HG02840 (cell line): ENCODE measurements around the gene NHERF2.
"Not testable (repeated sequence)": the region's sequence is repeated elsewhere in the genome, so short reads cannot be mapped to it uniquely, and the experiment has no call there.

Source experiments
- ATAC-seq: cut with Tn5 transposase; IDR thresholded peaks from one replicate; pipeline ENCODE4 v1.9.1; 2021; ENCODE audit warnings: mild to moderate bottlenecking, moderate library complexity, moderate number of reproducible peaks; ENCODE audit not compliant: unreplicated experiment, low FRiP score

Gene NHERF2

GRCh38 chr16:2025251-2025650 is 1.5 kb upstream of the NHERF2 start:
- no peak for ATAC-seq

DNA sequence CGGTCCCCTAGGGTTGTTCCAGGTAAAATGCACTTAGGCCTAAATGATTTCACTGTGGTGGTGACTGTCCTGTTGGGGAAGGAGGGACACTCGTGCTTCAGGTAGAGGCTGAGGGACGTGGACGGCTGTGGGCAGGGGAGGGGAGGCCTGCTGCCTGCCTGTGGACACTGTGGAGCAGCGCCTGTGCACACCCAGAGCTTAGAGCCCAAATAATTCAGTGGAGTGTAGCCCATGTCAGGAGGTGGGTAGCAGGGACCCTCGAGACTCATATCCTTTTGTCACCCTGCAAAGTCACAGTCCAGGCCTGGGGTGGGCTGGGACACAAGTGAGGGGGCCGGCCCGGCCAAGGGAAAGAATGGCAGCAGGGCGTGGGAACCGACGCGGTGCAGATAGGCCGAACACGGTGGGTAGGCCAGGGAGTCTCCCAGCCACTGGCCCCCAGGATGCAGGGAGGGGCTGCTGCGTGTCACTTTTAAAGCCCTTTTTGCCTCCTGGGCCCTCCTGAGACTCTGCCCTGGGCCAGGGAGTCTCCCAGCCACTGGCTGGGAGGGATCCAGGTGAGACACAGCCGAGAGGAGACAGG is 733 bp upstream of the NHERF2 start:
- ATAC-seq = no peak

GRCh38 chr16:2027024-2028010 is 615 bp downstream of the NHERF2 start:
- no peak for ATAC-seq

GRCh38 chr16:2028146-2028545 is 1.4 kb downstream of the NHERF2 start:
- no peak for ATAC-seq

DNA sequence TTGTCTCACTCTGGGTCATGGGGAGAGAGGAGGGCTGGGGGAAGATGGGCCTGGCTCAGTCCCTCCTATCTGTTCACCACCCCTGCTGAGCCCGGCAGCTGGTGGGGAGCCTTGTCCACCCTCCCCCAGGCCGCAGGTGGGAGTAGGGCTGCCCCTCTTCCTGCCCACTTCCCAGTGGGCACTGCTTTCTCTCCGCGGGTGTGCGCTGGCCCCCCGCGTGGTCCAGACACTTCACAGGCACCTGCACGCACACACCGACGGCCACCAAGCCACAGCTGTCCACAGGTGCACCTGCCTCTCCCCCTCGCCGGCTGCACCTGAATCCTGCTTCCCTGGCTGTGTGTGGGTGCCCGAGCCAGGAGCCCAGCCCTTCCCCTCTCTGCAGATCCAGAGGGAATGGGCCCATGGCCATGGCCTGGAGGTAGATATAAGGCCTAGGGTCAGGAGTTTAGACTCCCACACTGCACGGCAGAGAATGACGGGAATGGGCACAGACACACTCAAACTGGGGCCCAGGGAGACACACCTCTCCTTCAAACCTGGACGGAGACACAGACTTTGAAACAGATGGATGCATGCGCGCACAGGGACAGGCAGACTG is 2.0 kb downstream of the NHERF2 start:
- ATAC-seq = no peak

DNA sequence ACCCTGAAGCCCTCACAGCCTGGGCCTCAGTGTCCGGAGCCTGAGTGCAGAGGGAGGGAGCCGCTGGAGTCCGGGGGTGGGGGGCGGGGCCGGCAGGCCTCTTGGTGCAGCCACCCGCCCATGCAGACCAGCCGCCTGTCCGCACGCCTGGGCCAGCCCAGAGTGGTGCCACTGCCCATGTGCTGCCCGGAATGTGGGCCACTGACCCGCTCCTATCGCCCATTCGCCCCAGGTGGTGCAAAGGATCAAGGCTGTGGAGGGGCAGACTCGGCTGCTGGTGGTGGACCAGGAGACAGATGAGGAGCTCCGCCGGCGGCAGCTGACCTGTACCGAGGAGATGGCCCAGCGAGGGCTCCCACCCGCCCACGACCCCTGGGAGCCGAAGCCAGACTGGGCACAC is 2.6 kb downstream of the NHERF2 start:
- no peak for ATAC-seq

- ATAC-seq = no peak
Observed at GRCh38 chr16:2030036-2030435, 3.3 kb downstream of the NHERF2 start.

DNA sequence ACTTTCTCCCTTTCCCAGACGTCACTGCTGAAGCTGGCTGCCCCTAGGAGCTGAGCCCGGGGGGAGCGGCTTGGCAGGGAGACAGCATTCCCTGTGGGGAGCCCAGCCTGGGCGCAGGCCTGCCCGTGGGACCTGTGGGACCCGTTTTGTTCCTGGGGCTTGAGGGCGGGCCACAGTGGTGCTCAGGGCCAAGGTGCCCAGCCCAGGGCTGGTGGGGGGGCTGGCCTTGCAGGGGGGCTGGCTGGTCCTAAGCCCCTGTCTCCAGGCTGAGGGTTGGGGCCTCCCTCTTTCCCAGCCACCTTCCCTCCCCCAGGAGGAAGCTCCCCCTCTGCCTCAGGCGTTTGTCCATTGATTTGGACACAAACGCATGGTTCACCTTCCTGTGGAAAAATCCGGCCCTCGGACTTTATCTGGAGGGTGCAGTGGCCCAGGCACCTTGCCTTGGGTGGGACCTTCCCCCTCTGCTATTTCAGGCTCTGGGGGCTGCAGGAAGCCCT is 4.4 kb downstream of the NHERF2 start:
- no peak for ATAC-seq

DNA sequence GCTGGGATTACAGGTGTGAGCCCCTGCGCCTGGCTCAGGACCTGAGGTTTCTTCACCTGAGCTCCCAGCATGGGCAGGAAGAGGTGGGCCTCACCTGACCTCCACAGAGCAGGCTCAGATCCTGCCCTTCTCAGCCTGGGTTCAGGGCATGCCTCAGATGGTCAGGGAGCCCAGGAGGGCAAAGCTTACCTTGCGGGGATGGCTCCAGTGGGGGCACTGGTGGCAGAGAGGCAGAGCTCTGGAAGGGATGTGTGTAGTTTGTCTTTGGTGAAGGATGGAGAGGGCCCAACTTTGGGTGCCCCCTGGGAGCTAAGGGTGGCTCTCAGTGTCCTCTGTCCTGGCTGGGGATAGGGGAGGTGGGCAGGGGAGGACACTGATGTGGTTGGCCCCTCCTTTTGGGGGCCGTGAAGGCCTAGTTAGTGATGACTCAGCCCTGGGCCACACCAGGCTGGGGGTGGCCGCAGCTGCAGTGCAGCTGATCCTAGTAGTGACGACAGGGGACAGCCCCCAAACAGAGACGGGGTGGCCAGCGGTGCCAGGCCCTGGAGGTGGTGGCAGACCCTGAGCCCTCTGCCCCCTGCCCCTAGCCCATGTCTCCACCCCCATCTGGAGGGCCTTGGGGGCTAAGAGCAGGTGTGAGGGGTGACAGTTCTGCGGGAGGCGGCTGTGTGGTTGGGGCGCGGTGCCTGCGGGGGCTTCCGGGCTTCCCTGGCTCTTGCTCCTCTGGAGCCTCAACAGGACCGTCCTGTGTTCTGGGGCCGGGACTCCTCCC is 5.8 kb downstream of the NHERF2 start:
- ATAC-seq = no peak

GRCh38 chr16:2033057-2033908 is 6.6 kb downstream of the NHERF2 start:
- ATAC-seq = no peak

GRCh38 chr16:2033909-2034695 is 7.4 kb downstream of the NHERF2 start:
- ATAC-seq = not testable (repeated sequence)

DNA sequence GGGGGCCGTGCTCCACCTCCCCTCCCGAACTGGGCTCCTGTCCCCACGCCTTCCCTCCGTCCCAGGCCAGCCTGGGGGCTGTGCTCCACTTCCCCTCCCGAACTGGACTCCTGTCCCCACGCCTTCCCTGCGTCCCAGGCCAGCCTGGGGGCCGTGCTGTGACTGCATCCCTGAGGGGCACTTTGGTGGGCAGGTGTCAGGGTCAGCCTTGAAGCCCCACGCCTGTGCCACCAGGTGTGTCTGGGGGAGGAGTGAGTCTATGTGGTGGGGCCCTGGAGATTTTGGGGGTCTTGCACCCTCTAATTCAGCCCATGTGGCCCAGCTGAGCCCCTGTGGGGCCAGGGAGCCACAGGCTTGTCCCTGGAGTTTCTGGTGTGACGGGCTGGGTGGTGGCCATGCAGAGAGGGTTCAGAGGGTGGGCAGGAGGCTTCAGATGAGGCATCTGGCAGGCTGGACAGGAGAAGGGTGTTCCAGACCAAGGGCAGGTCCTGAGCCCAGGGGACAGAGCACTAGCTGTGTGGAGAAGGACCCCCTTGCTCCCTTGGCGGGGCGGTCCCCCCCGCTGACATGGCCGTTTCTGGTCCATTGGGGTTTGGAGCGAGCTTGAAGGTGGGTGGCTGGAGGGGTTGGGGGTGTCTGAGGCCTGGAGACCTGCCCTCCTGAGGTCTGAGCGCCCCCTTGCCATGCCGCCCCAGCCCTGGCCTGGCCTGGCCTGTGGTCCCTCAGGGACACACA is 8.2 kb downstream of the NHERF2 start:
- no peak for ATAC-seq

GRCh38 chr16:2035431-2036199 is 8.9 kb downstream of the NHERF2 start:
- no peak for ATAC-seq

GRCh38 chr16:2036200-2036966 is 9.7 kb downstream of the NHERF2 start:
- no peak for ATAC-seq

DNA sequence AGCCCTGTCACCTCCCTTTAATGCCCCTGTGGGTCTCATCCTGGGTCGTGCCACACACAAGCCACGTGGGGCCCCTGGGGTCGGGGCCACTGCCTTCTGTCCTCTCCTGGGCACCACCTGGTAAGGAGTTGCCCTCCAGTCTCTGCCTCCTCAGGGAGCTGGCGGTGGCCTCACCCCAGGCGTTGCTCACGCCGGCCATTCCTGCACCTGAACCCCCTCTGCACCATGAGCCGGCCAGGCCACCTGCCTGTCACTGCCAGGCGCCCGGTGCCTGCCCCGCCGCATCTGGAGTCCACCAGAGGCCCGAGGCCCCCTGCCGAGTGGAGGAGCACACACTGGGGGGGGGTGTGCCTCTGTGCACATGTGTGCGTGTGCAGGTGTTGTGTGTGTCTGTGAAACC is 10.4 kb downstream of the NHERF2 start:
- no peak for ATAC-seq

DNA sequence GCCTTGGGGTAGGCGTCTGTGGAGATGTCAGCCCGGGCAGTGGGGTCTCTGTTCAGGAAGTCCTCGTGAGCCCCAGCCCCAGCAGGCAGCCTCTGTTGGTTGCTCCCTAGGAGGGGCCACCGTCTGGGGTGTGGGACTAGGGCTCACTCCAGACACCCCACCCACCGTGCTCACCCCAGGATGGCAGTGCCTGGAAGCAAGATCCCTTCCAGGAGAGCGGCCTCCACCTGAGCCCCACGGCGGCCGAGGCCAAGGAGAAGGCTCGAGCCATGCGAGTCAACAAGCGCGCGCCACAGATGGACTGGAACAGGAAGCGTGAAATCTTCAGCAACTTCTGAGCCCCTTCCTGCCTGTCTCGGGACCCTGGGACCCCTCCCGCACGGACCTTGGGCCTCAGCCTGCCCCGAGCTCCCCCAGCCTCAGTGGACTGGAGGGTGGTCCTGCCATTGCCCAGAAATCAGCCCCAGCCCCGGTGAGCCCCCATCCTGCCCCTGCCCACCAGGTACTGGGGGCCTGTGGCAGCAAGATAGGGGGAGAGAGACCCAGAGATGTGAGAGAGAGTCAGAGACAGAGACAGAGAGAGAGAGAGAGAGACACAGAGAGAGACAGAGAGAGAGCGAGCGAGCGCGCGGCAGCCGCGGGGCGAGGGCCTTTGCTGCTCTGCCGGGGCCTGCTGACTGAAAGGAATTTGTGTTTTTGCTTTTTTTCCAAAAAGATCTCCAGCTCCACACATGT is 11.1 kb downstream of the NHERF2 start:
- no peak for ATAC-seq
